ENCODE results near the gene SPRED3.

GRCh38 chr19:38417544-38418506 is 29.3 kb downstream of the SPRED3 start:
- TF ChIP-seq ZFX (IDR thresholded peaks at IDR 0.05; ENCODE audit: borderline replicate concordance) (no peak), CTCF (IDR thresholded peaks at IDR 0.05) (peak; percentile 13; the same call in 1 of the 2 replicates)
